GM23338 (cell line): ENCODE measurements around the gene RAB36. TPM values are rescaled to one million over a fixed set of nuclear protein-coding genes. Genes with fewer than 3 reads are reported as not detected.

Source experiments
- ATAC-seq: fragments of 200-7000 bp; cut with Tn5 transposase; 3 replicates; pipeline ENCODE4 v1.9.1; 2020
- DNase-seq: peaks from one replicate; pipeline ENCODE4 v3.0.0-alpha.2; 2015; ENCODE audit warnings: low spot score
- H2AFZ ChIP-seq: fragments of 200-600 bp; sonication (generic); 2 replicates; pipeline ENCODE4 v1.8.0; 2016; ENCODE audit warnings: antibody characterized with exemption, mild to moderate bottlenecking, moderate library complexity
- H3F3A ChIP-seq: fragments of 200-600 bp; sonication (generic); replicated peaks from 2 replicates; pipeline ENCODE4 v1.8.0; 2017; ENCODE audit warnings: antibody characterized with exemption, mixed run types, low read depth
- H3K27ac ChIP-seq: fragments of 200-600 bp; sonication (generic); 2 replicates; pipeline ENCODE4 v1.6.1; 2016; ENCODE audit warnings: low read depth
- H3K27me3 ChIP-seq: fragments of 200-600 bp; sonication (generic); 2 replicates; pipeline ENCODE4 v1.8.0; 2016; ENCODE audit warnings: mild to moderate bottlenecking, mixed run types, moderate library complexity; ENCODE audit not compliant: insufficient read depth
- H3K36me3 ChIP-seq: fragments of 200-600 bp; sonication (generic); 2 replicates; pipeline ENCODE4 v1.8.0; 2016; ENCODE audit warnings: mild to moderate bottlenecking; ENCODE audit not compliant: insufficient read depth
- H3K4me1 ChIP-seq: fragments of 200-600 bp; sonication (generic); 2 replicates; pipeline ENCODE4 v1.8.0; 2016; ENCODE audit warnings: mild to moderate bottlenecking, moderate library complexity; ENCODE audit not compliant: insufficient read depth
- H3K4me2 ChIP-seq: fragments of 200-600 bp; sonication (generic); 2 replicates; pipeline ENCODE4 v1.7.1; 2017; ENCODE audit warnings: mixed run types
- H3K4me3 ChIP-seq: fragments of 200-600 bp; sonication (generic); 2 replicates; pipeline ENCODE4 v1.6.1; 2016; ENCODE audit warnings: mixed run types
- H3K79me2 ChIP-seq: fragments of 200-600 bp; sonication (generic); replicated peaks from 2 replicates; pipeline ENCODE4 v1.8.0; 2017; ENCODE audit warnings: mild to moderate bottlenecking; ENCODE audit not compliant: insufficient read depth
- H3K9me2 ChIP-seq: fragments of 200-600 bp; sonication (generic); 2 replicates; pipeline ENCODE4 v1.8.0; 2017; ENCODE audit not compliant: insufficient read depth
- H4K20me1 ChIP-seq: fragments of 200-600 bp; sonication (generic); replicated peaks from 2 replicates; pipeline ENCODE4 v1.8.0; 2017; ENCODE audit warnings: mild to moderate bottlenecking; ENCODE audit not compliant: insufficient read depth
- H3K27ac Mint-ChIP-seq: 2 replicates; pipeline ENCODE4 v1.8.0; 2020; ENCODE audit warnings: inconsistent platforms, mild to moderate bottlenecking, moderate library complexity, mixed read lengths
- H3K27me3 Mint-ChIP-seq: 3 replicates; pipeline ENCODE4 v1.8.0; 2022; ENCODE audit warnings: low read depth, mild to moderate bottlenecking, moderate library complexity, mixed read lengths, inconsistent platforms; ENCODE audit not compliant: insufficient read depth, poor library complexity
- H3K36me3 Mint-ChIP-seq: 3 replicates; pipeline ENCODE4 v1.8.0; 2021; ENCODE audit warnings: low read depth, mild to moderate bottlenecking, inconsistent platforms, moderate library complexity, mixed read lengths
- H3K4me1 Mint-ChIP-seq: 3 replicates; pipeline ENCODE4 v1.8.0; 2020; ENCODE audit warnings: mild to moderate bottlenecking, inconsistent platforms, mixed read lengths
- H3K4me3 Mint-ChIP-seq: 3 replicates; pipeline ENCODE4 v1.8.0; 2021; ENCODE audit warnings: moderate library complexity, mild to moderate bottlenecking, inconsistent platforms, mixed read lengths
- H3K9me3 Mint-ChIP-seq: 3 replicates; pipeline ENCODE4 v1.8.0; 2020; ENCODE audit warnings: moderate library complexity, mild to moderate bottlenecking, inconsistent platforms, mixed read lengths
- CREB1 ChIP-seq: fragments of 250-450 bp; sonication (Bioruptor Pico); IDR thresholded peaks from 2 replicates; pipeline ENCODE4 v1.5.0; 2020; ENCODE audit warnings: low read depth, mild to moderate bottlenecking, moderate library complexity
- EZH2 ChIP-seq: fragments of 200-600 bp; sonication (generic); IDR thresholded peaks from one replicate; pipeline ENCODE4 v1.8.0; 2017; ENCODE audit warnings: antibody characterized with exemption, mild to moderate bottlenecking, low read depth; ENCODE audit not compliant: unreplicated experiment
- EZH2phosphoT487 ChIP-seq: fragments of 200-600 bp; sonication (generic); IDR thresholded peaks from one replicate; pipeline ENCODE4 v1.8.1; 2018; ENCODE audit warnings: antibody characterized with exemption; ENCODE audit not compliant: unreplicated experiment
- JUNB ChIP-seq: IDR thresholded peaks from one replicate; pipeline ENCODE4 v1.6.1; 2016; ENCODE audit warnings: antibody characterized with exemption; ENCODE audit not compliant: unreplicated experiment
- NANOG ChIP-seq: IDR thresholded peaks from 2 replicates; pipeline ENCODE4 v1.6.1; 2016; ENCODE audit warnings: antibody characterized with exemption, borderline replicate concordance
- POLR2AphosphoS5 ChIP-seq: IDR thresholded peaks from 2 replicates; pipeline ENCODE4 v1.6.1; 2016; ENCODE audit warnings: antibody characterized with exemption, low read depth
- STAT1 ChIP-seq: IDR thresholded peaks from one replicate; pipeline ENCODE4 v1.6.1; 2016; ENCODE audit warnings: antibody characterized with exemption; ENCODE audit not compliant: unreplicated experiment
- ZNF114 ChIP-seq: fragments of 250-450 bp; sonication (Bioruptor Pico); IDR thresholded peaks from 2 replicates; pipeline ENCODE4 v1.5.0; 2020; ENCODE audit warnings: mild to moderate bottlenecking, moderate library complexity
- ZNF331 ChIP-seq: fragments of 250-450 bp; sonication (Bioruptor Pico); IDR thresholded peaks from 2 replicates; pipeline ENCODE4 v1.5.0; 2020; ENCODE audit warnings: low read depth, mild to moderate bottlenecking, moderate library complexity
- polyA plus RNA-seq: library from polyadenylated mRNA; unstranded; fragments of >200 nt; fragmentation: Nextera tagmentation; extraction: Ambion mirVana; gene quantifications from 2 replicates; pipeline ENCODE4 v1.2.1, GENCODE V29; 2016
- total RNA-seq: library from RNA; depleted of rRNA; stranded (reverse); fragments of >200 nt; shearing (Covaris generic); gene quantifications from 2 replicates; pipeline ENCODE4 v1.2.3, GENCODE V29; 2014
- TF ChIP-seq, protein P1 (sequence below): fragments of 250-450 bp; sonication (Bioruptor Pico); IDR thresholded peaks from 2 replicates; pipeline ENCODE4 v1.5.0; 2020; ENCODE audit warnings: mild to moderate bottlenecking, moderate library complexity
- TF ChIP-seq, protein P2 (sequence below), 2 experiments: fragments of 200-600 bp in 1 of 2; sonication (generic) in 1 of 2; conservative IDR thresholded peaks; 2 replicates each; pipeline versions ENCODE4 v1.5.1 to v1.6.1; 2016 to 2017; ENCODE audit warnings: antibody characterized with exemption in 2 of 2, low read depth in 2 of 2, mild to moderate bottlenecking in 2 of 2, moderate library complexity in 1 of 2
- TF ChIP-seq, protein P3 (sequence below): IDR thresholded peaks from one replicate; pipeline ENCODE4 v1.6.1; 2018; ENCODE audit warnings: antibody characterized with exemption; ENCODE audit not compliant: unreplicated experiment
- TF ChIP-seq, protein P4 (sequence below): IDR thresholded peaks from 2 replicates; pipeline ENCODE4 v1.6.1; 2016; ENCODE audit warnings: antibody characterized with exemption

RAB36 gene
- total and polyA plus RNA-seq, 2 experiments from 2014 or later = 0.58 to 1.2 TPM

DNA sequence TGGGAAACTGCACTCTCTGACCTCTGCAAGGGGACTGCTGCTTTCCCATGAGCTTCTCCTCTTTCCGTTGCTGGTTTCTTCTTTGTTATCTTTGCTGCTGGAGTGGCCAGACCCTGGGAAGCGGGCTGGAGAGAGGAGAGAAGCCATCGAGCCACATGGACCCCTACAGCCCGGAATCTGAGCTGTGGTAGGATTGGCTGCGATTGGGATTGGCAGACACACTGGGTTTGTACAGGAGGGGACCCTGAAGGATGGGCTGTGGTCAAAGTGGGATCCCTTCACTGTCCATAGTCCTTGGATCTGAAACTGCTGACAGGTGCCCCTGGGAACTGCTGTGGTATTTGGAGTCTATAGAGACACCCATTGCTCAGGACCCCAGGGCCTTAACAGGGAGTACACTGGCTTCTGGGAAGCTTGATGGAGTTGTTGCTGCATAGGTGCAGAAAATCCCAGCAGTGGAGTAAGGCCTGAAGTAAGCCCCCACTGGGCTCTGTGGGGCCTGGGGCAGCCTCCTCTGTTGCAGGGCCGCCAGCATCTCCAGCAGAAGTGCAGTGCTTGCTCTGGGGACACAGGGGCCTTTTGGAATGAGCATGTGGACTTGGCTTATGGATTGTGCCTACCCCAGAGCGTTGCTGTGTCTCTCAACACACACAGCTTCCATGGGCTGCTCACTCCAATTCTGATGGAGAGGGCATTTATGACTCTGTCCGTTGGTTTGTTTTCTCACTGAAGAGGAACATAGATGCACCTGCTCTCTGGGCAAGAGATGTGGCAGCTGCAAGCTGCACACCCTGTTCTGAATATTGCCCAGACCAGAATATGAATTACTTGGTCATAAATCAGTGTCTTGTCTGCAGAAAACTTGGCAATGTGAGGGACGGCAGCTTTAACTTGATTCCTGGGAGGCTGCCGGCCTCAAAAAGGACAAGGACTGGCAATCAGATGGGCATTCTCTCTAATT lies 67.1 kb downstream of the RAB36 start:
- no peaks in the 10 kb centered on the region for H3K27me3 ChIP-seq
- Mint-ChIP-seq H3K9me3 (no peaks in the 10 kb centered on the region), H3K27me3 (peaks cover 13% of the 10 kb centered on the region), H3K4me1 (peaks cover 43% of the 10 kb centered on the region), H3K27ac (peak overlapping the region; percentile 86), H3K36me3 (peaks cover 3% of the 10 kb centered on the region; the same call in 2 of the 3 replicates), H3K4me3 (no peak overlapping the region)
- H3F3A ChIP-seq = 0 out of 2 replicates have a peak, but pooled peaks cover 4% of the 10 kb centered on the region
- TF ChIP-seq EZH2 (no peak), NANOG (no peak), EZH2phosphoT487 (no peak), CREB1 (CRISPR knock-in tag) (no peak), ZNF114 (CRISPR knock-in tag) (no peak), STAT1 (no peak), POLR2AphosphoS5 (no peak), JUNB (no peak), ZNF331 (CRISPR knock-in tag) (no peak)
- TF ChIP-seq, protein P1, sequence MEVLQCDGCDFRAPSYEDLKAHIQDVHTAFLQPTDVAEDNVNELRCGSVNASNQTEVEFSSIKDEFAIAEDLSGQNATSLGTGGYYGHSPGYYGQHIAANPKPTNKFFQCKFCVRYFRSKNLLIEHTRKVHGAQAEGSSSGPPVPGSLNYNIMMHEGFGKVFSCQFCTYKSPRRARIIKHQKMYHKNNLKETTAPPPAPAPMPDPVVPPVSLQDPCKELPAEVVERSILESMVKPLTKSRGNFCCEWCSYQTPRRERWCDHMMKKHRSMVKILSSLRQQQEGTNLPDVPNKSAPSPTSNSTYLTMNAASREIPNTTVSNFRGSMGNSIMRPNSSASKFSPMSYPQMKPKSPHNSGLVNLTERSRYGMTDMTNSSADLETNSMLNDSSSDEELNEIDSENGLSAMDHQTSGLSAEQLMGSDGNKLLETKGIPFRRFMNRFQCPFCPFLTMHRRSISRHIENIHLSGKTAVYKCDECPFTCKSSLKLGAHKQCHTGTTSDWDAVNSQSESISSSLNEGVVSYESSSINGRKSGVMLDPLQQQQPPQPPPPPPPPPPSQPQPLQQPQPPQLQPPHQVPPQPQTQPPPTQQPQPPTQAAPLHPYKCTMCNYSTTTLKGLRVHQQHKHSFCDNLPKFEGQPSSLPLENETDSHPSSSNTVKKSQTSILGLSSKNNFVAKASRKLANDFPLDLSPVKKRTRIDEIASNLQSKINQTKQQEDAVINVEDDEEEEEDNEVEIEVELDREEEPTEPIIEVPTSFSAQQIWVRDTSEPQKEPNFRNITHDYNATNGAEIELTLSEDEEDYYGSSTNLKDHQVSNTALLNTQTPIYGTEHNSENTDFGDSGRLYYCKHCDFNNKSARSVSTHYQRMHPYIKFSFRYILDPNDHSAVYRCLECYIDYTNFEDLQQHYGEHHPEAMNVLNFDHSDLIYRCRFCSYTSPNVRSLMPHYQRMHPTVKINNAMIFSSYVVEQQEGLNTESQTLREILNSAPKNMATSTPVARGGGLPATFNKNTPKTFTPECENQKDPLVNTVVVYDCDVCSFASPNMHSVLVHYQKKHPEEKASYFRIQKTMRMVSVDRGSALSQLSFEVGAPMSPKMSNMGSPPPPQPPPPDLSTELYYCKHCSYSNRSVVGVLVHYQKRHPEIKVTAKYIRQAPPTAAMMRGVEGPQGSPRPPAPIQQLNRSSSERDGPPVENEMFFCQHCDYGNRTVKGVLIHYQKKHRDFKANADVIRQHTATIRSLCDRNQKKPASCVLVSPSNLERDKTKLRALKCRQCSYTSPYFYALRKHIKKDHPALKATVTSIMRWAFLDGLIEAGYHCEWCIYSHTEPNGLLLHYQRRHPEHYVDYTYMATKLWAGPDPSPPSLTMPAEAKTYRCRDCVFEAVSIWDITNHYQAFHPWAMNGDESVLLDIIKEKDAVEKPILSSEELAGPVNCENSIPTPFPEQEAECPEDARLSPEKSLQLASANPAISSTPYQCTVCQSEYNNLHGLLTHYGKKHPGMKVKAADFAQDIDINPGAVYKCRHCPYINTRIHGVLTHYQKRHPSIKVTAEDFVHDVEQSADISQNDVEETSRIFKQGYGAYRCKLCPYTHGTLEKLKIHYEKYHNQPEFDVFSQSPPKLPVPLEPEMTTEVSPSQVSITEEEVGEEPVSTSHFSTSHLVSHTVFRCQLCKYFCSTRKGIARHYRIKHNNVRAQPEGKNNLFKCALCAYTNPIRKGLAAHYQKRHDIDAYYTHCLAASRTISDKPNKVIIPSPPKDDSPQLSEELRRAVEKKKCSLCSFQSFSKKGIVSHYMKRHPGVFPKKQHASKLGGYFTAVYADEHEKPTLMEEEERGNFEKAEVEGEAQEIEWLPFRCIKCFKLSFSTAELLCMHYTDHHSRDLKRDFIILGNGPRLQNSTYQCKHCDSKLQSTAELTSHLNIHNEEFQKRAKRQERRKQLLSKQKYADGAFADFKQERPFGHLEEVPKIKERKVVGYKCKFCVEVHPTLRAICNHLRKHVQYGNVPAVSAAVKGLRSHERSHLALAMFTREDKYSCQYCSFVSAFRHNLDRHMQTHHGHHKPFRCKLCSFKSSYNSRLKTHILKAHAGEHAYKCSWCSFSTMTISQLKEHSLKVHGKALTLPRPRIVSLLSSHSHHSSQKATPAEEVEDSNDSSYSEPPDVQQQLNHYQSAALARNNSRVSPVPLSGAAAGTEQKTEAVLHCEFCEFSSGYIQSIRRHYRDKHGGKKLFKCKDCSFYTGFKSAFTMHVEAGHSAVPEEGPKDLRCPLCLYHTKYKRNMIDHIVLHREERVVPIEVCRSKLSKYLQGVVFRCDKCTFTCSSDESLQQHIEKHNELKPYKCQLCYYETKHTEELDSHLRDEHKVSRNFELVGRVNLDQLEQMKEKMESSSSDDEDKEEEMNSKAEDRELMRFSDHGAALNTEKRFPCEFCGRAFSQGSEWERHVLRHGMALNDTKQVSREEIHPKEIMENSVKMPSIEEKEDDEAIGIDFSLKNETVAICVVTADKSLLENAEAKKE = no peak
- TF ChIP-seq, protein P2, sequence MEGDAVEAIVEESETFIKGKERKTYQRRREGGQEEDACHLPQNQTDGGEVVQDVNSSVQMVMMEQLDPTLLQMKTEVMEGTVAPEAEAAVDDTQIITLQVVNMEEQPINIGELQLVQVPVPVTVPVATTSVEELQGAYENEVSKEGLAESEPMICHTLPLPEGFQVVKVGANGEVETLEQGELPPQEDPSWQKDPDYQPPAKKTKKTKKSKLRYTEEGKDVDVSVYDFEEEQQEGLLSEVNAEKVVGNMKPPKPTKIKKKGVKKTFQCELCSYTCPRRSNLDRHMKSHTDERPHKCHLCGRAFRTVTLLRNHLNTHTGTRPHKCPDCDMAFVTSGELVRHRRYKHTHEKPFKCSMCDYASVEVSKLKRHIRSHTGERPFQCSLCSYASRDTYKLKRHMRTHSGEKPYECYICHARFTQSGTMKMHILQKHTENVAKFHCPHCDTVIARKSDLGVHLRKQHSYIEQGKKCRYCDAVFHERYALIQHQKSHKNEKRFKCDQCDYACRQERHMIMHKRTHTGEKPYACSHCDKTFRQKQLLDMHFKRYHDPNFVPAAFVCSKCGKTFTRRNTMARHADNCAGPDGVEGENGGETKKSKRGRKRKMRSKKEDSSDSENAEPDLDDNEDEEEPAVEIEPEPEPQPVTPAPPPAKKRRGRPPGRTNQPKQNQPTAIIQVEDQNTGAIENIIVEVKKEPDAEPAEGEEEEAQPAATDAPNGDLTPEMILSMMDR (conservative IDR thresholded peaks at IDR 0.05; ENCODE audit: low read depth in 2 of 2) = no peak
- TF ChIP-seq, protein P3, sequence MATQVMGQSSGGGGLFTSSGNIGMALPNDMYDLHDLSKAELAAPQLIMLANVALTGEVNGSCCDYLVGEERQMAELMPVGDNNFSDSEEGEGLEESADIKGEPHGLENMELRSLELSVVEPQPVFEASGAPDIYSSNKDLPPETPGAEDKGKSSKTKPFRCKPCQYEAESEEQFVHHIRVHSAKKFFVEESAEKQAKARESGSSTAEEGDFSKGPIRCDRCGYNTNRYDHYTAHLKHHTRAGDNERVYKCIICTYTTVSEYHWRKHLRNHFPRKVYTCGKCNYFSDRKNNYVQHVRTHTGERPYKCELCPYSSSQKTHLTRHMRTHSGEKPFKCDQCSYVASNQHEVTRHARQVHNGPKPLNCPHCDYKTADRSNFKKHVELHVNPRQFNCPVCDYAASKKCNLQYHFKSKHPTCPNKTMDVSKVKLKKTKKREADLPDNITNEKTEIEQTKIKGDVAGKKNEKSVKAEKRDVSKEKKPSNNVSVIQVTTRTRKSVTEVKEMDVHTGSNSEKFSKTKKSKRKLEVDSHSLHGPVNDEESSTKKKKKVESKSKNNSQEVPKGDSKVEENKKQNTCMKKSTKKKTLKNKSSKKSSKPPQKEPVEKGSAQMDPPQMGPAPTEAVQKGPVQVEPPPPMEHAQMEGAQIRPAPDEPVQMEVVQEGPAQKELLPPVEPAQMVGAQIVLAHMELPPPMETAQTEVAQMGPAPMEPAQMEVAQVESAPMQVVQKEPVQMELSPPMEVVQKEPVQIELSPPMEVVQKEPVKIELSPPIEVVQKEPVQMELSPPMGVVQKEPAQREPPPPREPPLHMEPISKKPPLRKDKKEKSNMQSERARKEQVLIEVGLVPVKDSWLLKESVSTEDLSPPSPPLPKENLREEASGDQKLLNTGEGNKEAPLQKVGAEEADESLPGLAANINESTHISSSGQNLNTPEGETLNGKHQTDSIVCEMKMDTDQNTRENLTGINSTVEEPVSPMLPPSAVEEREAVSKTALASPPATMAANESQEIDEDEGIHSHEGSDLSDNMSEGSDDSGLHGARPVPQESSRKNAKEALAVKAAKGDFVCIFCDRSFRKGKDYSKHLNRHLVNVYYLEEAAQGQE = no peak
- TF ChIP-seq, protein P4, sequence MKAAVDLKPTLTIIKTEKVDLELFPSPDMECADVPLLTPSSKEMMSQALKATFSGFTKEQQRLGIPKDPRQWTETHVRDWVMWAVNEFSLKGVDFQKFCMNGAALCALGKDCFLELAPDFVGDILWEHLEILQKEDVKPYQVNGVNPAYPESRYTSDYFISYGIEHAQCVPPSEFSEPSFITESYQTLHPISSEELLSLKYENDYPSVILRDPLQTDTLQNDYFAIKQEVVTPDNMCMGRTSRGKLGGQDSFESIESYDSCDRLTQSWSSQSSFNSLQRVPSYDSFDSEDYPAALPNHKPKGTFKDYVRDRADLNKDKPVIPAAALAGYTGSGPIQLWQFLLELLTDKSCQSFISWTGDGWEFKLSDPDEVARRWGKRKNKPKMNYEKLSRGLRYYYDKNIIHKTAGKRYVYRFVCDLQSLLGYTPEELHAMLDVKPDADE = no peak
- peaks cover 11% of the 10 kb centered on the region; the same call in 1 of the 2 replicates for H3K4me1 ChIP-seq
- no peaks in the 10 kb centered on the region for H3K36me3 ChIP-seq
- H2AFZ ChIP-seq = no peak overlapping the region
- no peaks in the 10 kb centered on the region for H3K9me2 ChIP-seq
- no peak overlapping the region for H3K4me3 ChIP-seq
- ATAC-seq (no peak), DNase-seq (no peak)
- peaks cover 100% of the 10 kb centered on the region for H3K79me2 ChIP-seq
- H3K27ac ChIP-seq = peak overlapping the region; percentile 32; the same call in 1 of the 2 replicates
- H4K20me1 ChIP-seq = peaks cover 58% of the 10 kb centered on the region
- no peak overlapping the region for H3K4me2 ChIP-seq
